Prostate gland (tissue), 2 donors: ENCODE results near the gene CAPN13.

Experiments used
- POLR2A ChIP-seq: fragments of 450-650 bp; IDR thresholded peaks from one replicate; pipeline ENCODE4 v1.6.1; 2016; ENCODE audit warnings: antibody characterized with exemption, mild to moderate bottlenecking
- POLR2AphosphoS5 ChIP-seq: sonication (generic); formaldehyde crosslinking; IDR thresholded peaks from one replicate; pipeline ENCODE4 v1.6.1; 2017; ENCODE audit warnings: antibody characterized with exemption
- TF ChIP-seq, protein P1 (sequence below), 4 experiments: fragments of 200-600 bp in 2 of 4; fragments of 450-650 bp in 2 of 4; sonication (generic) in 2 of 4; IDR thresholded peaks; 1 replicate in 3 of 4; 2 replicates in 1 of 4; pipeline ENCODE4 v1.5.1; 2016 to 2019; ENCODE audit warnings: antibody characterized with exemption in 4 of 4, mild to moderate bottlenecking in 2 of 4, moderate library complexity in 2 of 4

DNA sequence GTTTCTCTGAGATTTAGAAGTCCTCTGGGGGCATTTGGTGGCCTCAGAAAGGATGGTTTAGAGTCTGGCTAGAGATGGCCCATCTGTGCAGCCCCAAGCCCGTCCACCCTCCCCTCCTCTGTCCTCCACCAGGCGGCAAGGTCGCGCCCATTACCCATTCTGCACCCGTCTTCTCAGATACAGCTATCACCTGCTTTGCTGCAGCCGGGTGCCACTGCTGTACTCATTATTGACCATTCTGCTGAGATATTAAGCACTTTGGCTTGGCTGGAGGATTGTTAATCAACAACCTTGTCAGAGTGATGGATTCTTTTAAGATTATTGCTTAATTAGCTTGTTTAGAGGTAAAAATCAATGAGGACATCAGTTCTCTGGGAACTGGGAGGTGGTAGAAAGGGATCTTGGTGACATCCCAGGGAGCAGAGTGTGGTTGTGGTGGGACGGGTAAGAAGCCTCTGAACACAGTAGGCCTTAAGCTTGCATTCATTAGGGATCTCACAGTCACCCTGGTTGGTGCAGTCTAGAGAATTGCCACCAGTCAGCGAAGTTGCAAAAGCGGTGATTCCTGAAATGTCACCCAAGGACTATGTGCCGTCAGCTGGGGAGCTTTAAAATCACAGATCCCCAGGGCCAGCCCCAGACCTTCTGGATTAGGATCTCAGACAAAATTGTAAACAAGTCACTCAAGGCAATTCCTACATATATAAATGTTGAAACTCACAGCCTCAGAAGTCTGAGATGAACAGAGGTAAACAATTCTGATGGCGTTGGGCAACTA is 90.9 kb downstream of the CAPN13 start:
- TF ChIP-seq, protein P1, sequence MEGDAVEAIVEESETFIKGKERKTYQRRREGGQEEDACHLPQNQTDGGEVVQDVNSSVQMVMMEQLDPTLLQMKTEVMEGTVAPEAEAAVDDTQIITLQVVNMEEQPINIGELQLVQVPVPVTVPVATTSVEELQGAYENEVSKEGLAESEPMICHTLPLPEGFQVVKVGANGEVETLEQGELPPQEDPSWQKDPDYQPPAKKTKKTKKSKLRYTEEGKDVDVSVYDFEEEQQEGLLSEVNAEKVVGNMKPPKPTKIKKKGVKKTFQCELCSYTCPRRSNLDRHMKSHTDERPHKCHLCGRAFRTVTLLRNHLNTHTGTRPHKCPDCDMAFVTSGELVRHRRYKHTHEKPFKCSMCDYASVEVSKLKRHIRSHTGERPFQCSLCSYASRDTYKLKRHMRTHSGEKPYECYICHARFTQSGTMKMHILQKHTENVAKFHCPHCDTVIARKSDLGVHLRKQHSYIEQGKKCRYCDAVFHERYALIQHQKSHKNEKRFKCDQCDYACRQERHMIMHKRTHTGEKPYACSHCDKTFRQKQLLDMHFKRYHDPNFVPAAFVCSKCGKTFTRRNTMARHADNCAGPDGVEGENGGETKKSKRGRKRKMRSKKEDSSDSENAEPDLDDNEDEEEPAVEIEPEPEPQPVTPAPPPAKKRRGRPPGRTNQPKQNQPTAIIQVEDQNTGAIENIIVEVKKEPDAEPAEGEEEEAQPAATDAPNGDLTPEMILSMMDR (IDR thresholded peaks at IDR 0.05): no peak
- no peak for TF ChIP-seq POLR2A
- TF ChIP-seq POLR2AphosphoS5: no peak
